ENCODE data around the gene LRFN4.

LRFN4 gene

DNA sequence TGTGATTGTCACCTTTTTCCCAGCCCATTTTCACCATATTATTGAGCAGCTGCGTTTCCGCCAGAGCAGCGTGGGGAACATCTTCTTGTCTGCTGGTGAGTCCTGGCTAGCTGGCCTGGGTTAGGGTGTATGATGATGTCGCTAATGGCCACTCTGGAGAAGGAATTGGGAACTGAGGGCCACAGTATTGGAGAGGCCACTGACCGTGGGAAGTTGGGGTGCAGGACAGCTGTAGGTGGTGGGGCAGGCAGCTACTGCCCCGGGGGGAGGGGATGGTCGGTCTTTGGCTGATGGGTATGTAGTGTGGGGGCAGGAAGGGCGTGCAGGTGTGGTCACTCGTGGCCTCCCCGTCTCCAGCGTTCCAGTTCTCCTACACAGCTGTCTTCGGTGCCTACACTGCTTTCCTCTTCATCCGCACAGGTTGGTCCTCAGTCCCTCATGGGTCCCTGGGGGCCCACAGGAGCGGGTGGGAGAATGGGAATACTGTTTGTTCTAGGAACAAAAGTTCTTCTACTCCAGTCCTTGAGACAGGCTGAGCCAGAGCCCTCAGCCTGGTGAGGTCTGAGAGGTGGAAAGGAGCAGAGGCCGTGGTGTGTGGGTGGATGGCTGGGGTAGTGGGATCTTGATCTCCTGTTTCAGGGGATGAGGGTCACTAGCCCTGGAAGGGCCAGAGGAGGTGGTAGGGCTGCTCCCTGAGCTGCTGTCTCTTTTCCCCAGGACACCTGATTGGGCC, 11.6 kb upstream of the LRFN4 start:
- no peak for DNase-seq (ENCODE audit: low read depth in 2 of 2)

DNA sequence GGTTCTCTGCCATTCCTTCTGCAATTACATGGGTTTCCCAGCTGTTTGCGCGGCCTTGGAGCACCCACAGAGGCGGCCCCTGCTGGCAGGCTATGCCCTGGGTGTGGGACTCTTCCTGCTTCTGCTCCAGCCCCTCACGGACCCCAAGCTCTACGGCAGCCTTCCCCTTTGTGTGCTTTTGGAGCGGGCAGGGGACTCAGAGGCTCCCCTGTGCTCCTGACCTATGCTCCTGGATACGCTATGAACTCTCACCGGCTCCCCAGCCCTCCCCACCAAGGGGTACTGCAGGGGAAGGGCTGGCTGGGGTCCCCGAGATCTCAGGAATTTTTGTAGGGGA, 11.0 kb upstream of the LRFN4 start:
- no peak for DNase-seq (ENCODE audit: low read depth in 2 of 2)

DNA sequence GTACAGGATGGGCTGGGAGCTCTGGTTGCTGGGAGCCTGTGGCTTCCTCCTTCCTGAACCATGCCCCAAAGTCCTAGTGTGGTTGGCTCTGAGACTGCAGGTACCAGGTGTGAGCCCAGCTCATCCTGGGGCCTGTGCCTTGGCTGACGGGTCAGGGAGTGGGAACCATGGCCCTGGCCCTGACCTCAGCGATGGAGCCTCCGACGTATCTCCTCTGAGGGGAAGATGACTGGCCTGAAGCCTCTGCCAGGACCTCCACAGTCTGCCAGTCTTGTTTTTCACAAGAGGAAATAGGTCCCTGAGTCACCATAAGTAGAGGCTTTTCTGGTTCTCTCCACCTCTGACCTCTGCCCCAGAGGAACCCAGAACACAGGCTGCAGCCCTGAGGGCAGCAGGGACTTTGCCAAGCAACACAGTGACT, 10.2 kb upstream of the LRFN4 start:
- no peak for DNase-seq (ENCODE audit: low read depth in 2 of 2)

DNA sequence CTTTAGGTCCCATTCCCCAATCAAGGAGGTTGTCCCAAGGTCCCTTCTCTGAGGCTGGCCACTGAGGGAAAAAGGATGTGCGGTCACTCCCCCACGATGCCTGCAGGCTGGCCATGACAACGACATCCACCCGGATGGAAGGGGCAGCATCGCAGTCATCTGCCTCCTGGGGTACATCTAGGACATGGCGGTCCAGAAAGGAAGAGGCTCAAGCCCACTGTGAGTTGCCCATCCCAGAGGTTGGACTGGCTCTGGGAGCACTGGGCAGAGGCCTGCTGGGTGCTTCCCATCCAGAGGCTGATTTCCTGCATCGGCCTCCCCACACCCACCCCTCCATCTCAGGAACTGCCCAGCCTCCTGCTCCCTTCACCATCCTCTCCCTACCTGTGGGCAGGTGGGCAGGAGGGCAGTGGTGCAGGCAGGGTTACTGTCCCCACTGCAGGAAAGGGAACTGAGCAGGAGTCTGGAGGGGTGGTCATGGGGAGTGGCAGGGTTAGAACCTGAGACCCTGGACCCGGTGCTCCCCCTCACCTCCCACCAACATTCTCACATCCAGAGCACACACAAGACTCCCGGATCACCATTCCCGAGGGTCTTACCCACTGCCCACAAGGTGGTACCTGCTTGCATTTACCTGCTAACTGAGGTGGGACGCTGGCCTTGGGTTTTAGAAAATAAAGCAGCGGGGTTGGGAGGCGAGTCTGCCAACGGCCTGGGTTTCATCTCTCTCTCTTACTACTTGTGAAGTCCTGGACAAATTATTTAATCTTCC, 9.2 kb upstream of the LRFN4 start:
- DNase-seq (ENCODE audit: low read depth in 2 of 2) = no peak

DNA sequence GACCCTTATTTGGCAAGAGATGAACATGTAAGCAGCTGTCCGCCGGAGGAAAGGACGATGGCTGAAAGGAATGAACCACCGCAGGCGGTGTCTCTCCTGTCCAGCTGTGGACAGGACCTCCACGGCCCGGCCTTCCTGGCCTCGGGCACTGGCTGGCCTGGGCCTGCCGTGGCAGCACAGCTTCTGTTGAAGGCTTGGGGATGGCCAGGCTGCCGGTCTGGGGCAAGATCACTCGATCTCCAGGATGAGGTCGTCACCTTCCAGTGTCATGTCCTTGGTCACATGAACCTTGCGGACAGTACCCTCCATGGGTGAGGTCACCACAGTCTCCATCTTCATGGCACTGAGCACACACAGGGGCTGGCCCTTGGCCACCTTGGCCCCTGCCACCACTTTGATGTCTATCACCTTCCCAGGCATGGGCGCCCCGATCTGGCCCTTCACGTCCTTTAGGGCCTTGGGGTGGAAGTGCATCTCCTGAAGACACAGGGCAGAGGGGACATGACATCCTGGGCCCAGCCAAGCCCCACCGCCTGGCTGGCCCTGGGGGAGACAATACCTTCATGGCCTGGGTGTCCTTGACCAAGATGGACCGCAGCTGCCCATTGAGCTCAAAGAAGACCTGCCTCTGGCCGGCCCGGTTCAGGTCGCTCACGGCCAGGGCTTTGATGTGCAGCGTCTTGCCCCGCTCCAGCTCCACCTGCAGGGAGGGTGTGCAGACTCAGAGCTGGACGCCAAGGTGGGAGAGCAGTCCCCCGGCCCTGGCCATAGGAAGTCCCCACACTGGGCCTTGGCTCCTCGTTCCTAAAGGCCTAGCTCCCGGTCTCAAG, 8.0 kb upstream of the LRFN4 start:
- no peak for DNase-seq (ENCODE audit: low read depth in 2 of 2)

DNA sequence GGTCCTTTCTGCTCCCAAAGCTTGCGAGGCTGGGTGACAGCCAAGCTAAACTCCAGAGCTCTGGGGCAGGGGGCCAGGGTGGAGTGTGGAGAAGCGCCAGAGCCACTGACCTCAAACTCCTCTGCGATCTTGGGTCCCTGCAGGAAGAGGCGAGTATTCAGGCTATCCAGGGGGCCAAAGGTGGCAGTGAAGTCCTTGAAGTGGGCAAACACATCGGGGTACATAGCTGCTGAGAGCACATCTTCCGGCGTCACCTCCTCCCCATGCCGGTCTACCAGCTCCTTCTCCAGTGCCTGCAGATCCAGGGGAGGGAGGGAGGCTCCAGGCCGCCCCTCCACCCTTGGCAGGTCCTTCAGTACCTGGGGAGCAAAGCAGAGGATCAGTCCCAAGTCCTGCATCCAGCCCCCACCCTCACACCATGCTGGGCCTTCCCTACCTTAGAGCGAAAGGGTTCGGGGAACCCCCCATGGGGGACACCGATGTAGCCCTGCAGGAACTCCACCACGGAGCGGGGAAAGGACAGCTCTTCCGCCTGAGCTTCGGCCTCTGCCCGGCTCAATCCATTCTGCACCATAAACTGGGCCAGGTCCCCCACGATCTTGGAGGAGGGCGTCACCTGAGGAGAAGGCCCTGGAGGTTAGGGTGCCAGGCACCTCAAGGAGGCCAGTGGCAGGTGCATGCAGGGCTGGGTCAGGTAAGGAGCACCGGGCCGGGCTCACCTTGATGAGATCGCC, 7.2 kb upstream of the LRFN4 start:
- no peak for DNase-seq (ENCODE audit: low read depth in 2 of 2)

DNA sequence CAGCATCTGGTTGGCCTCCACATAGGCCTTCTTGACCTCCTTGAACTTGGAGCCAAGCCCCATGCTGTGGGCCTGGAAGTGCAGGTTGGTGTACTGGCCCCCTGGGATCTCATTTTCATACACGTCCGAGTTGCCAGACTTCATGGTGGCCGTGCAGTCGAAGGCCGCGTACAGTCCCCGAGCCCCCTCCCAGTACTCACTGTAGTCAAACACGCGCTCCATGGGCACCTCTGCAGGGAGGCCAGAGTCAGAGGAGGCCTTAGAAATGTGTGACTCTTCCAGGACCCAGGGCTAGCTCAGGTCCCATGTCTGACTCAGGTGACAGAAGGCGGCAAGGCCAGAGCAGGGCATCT, 6.7 kb upstream of the LRFN4 start:
- DNase-seq (ENCODE audit: low read depth in 2 of 2) = no peak

DNA sequence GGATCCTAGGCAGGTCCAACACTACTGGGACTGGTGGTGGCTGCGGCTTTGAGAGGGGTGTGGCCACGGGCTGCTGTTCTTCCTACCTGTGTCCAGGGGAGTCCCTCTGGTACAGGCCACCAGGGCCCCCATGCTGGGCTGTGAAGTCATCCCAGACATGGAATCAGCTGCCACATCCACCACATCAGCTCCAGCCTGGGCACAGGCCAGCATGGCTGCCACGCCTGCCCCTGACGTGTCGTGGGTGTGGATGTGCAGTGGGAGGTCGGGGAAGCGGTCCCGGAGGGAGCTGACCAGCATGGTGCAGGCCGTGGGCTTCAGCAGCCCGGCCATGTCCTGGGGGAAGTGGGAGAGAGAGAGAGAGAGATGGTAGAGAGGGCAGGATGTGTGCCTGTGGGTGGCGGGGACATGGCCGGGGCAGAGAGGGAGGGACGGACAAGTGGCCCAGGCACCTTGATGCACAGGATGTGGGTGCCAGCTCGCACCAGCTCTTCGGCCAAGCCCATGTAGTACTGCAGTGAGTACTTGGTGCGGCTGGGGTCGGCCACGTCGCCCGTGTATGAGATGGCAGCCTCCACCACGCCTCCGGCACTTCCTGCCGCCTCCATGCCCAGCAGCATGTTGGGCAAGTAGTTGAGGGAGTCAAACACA, 6.2 kb upstream of the LRFN4 start:
- DNase-seq (ENCODE audit: low read depth in 2 of 2) = no peak

DNA sequence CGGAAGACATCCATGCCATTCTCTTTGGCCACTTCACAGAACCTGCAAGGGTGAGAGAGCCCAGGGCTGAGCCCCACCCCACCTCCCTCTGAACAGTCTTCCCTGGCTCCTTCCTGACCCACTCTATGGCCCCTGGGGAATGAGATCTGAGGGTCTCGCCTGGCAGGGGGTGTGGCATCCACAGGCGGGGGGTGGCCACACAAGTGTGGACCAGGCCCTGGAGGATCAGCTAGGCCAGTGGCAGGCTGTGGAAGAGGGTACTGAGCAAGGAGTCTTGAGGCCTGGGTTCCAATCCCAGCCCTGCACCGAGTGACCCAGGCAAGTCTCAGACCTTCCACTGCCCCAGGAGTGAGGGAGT, 5.6 kb upstream of the LRFN4 start:
- DNase-seq (ENCODE audit: low read depth in 2 of 2) = no peak

DNA sequence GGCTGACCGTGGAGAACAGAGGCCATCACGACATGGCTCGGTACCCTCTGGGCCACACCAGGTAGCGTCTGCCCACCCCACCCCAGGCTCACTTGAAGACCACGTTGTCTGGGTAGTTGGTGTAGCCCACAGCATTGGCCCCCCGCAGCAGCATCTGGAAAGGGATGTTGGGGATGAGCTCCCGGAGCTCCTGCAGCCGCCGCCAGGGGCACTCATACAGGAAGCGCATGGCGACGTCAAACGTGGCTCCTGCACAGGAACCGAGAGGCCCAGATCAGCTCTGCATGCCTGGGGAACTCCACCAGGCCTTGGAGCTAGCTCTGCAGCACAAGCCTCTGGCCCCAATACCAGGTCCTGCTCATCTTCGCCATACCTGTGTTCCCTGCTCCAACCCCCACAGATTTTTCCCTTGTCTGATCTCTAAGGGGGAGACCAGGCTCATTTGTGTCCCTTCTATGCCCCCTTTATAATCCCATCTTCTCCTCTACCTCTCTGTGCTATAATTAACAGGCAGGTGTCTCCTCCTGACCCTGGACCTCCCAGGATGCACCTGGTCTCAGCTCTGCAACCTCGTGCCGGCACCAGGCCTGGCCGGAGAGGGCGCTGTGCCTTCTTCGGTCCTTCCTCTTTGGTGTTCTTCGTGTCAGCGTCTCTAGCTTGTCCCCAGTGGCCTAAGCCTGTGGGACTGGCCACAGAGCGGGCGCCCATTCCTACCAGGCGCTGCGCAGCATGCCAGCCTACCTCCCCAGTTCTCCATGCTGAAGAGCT, 5.0 kb upstream of the LRFN4 start:
- no peak for DNase-seq (ENCODE audit: low read depth in 2 of 2)

DNA sequence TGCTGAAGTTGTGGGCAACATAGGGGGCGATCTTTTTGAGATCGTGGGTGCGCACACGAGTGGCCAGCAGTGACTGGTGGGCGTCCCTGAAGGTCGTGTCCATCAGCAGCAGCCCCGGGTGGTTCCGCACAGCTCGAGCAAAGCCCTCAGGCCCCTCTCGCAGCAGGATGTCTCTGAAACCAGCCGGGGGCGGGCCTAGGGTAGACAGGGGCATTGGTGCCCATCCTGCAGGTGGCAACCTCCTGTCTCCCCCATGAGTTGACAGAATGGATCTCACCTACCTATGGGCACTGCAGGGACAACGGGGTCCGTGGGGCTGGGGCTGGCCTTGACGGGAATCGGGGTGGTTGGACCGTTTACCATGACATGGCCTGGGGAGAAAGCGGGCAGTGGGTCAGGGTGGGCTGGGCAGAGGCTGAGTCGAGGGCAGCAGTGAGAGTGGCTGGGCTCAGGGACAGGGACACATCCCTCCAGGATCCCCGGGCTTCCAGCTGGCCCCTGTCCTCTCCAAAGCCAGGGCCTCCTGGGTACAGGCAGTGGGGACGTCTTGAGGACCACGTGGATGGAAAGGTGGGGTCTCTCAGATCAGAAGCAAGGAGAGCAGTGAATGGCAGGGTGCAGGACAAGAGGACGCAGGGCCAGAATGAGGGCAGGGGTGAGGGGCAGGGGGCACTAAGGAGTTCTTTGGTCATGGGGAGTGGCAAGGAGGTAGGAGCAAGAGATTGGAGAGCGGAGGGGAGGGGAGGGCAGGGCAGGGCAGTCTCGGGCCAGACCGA, 4.2 kb upstream of the LRFN4 start:
- DNase-seq (ENCODE audit: low read depth in 2 of 2) = no peak

DNA sequence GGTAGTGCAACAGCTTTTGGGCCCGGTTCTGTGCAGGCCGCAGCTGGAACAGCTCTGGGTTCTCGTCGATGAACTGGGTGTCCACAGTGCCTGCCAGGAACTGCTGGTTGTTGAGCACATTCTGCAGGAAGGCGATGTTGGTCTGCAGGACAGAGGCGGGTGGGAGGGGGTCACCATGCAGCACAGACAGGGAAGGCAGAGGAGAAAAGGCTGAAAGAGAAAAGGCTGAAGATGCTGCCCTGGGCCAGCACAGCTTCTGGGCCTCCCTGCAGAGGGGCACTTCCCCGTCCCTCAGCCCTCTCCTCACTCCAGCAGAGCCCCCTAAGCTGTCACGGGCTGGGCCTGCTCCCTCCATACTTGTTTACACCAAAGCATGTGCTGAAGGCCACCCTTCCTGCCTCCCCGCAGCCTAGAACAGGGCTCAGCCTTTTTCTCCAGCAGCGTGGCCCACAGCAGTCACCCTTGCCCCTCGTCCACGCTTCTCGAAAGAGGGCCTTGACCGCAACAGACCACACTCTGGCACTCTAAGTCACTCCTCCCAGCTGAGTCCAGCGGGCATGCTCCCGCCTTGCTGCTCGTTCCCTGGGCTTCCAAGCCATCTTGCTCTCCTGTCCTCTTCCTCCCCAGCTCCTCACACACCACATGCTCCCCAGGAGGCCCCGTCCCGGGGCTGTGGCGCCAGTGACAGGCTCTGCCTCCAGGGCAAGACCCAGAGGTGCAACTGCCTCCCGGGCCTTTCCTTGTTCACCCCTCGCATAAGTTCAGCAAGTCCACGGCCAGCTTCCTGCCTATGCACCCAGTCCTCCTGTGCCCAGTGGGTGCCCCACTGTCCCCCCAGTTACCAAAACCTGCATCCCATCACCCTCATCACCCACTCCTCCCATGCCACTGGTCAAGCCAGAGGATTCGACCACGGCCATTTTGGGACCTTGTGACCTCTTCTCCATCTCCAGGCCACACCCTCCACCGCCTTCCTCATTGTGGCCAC, 3.3 kb upstream of the LRFN4 start:
- no peak for DNase-seq (ENCODE audit: low read depth in 2 of 2)

DNA sequence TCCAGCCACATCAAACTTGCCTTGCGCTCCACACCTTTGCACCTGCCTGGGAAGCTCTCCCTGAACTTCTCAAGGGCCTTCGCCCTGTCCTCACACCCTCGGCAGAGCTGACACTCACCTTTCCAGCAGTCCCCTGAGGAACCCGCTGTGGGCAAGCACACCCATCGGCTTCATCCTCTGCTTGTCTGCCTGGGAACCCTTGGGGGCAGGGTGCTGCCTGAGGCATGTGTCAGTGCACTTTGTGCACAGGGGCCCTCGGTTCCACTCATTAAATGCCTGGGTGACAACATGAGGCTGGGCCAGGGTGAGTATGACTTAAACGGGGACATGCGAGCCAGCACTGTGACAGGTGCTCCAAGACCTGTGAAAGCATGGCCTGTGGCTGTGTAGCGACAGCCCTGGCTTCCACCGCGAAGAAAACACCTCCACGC, 2.6 kb upstream of the LRFN4 start:
- no peak for DNase-seq (ENCODE audit: low read depth in 2 of 2)

DNA sequence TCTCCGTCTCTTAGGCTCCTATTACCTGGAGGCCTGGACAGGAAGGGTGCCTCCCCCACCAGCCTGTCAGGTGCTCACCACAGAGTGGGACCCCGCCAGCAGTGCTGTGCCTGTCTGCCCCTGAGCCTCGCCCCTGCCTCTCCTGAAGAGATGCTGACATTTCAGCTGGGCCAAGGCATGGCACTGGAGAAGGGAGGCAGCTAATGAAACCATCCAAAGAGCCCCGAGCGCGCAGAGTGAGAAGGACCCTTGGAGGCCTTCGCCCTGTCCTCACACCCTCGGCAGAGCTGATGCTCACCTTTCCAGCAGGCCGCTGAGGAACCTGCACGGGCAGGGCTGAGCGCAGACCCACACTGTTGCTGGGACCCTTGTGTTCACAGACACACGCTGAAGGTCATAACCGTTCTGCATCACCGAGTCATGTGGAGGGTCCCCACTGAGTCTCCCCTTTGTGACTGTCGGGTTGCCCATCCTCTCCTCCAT, 2.1 kb upstream of the LRFN4 start:
- no peak for DNase-seq (ENCODE audit: low read depth in 2 of 2)

DNA sequence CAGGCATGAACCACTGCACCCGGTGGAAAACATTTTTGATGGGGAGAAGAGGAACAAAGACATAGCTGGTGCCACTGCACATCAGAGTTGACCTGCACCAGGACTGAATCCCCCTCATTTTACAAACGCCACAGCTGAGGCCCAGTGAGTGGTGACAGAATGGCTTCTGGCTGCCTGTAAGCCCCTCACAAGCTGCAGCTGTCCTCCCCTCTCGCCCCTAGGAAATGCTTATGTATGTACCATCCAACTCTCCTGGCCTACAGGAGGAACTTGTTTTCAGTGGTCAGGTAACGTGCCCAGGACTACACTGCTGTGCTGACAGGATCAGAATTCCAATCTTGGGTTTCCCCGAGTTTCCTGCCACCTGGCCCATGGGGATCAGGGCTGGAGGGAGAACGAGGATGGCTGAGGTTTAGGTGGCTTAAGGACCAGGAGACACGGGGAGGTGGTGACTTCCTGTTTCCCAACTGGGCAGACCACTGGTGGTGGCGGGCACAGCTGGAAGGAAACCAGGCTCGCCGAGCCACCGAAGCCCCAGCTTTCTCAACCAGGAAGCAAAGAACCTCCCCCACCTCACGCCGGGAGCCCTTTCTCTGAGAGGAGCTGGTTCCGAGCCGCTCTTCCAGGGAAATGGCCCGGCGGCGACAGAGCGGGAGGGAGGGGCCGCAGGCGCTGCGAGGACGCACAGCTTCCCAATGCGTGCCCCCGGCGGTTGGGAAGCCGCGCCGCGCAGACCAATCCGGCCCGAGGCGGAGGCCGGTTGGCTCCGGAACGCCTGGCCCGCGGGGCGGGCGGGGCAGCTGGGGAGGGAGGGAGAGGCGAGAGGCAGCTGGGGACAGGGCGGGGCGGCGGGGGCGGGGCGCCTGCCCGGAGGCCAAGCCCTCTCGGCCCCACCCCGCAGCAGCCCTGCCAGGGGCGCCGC, 1.0 kb upstream of the LRFN4 start:
- DNase-seq (ENCODE audit: low read depth in 2 of 2) = peak; percentile 44 to 63

DNA sequence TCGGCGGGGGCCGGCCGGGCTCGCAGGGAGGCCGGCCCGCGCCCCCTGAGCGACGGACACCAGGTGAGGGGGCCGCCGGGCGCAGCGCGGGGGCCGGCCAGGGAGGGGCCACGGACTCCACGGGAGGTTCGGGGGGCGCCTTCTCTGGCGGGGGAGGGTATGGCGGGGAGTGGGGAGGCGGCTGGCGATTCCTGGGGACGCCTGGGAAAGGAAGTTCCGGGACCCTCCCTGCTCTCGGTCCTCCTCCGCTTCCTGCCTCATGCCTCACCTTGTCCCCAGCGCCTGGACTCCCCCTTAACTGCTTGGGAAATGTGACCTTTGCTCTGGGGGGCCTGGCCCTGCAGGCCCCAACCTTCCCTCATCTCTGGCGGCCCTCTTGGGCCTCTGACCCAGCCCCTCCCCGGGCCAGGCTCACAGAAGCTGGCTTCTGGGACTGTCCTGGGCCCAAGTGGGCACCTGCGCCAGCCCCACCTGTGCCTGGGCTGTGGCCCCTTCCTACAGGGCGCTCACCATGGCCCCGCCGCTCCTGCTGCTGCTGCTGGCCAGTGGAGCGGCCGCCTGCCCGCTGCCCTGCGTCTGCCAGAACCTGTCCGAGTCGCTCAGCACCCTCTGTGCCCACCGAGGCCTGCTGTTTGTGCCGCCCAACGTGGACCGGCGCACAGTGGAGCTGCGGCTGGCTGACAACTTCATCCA, 516 bp downstream of the LRFN4 start:
- no peak for DNase-seq (ENCODE audit: low read depth in 2 of 2)

DNA sequence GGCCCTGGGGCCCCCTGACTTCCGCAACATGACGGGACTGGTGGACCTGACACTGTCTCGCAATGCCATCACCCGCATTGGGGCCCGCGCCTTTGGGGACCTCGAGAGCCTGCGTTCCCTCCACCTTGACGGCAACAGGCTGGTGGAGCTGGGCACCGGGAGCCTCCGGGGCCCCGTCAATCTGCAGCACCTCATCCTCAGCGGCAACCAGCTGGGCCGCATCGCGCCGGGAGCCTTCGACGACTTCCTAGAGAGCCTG, 992 bp downstream of the LRFN4 start:
- DNase-seq (ENCODE audit: low read depth in 2 of 2) = no peak
